MG63 (cell line): ENCODE data around the gene ANK3. TPM values are rescaled to one million over a fixed set of nuclear protein-coding genes. Genes with fewer than 3 reads are reported as not detected.

Source experiments
- DNase-seq: peaks from one replicate; pipeline ENCODE4 v3.0.0-alpha.2; 2020
- H3K27me3 ChIP-seq: fragments of 250-450 bp; sonication (Bioruptor Pico); 2 replicates; pipeline ENCODE4 v1.5.1; 2020; ENCODE audit warnings: mild to moderate bottlenecking, moderate library complexity
- H3K36me3 ChIP-seq: fragments of 250-450 bp; sonication (Bioruptor Pico); 2 replicates; pipeline ENCODE4 v1.5.1; 2020; ENCODE audit warnings: mild to moderate bottlenecking, moderate library complexity
- H3K4me3 ChIP-seq: fragments of 250-450 bp; sonication (Bioruptor Pico); 2 replicates; pipeline ENCODE4 v1.5.1; 2020; ENCODE audit warnings: mild to moderate bottlenecking, moderate library complexity
- H3K9me3 ChIP-seq: fragments of 250-450 bp; sonication (Bioruptor Pico); 2 replicates; pipeline ENCODE4 v1.5.1; 2020; ENCODE audit warnings: mild to moderate bottlenecking, moderate library complexity
- total RNA-seq: library from RNA; depleted of rRNA; stranded (reverse); fragments of >200 nt; shearing (Covaris generic); gene quantifications from 2 replicates; pipeline ENCODE4 v1.2.3, GENCODE V29; 2014; ENCODE audit warnings: low replicate concordance

The ANK3 gene
- total RNA-seq, 1 experiment from 2014 or later: 1.7 TPM

- H3K36me3 ChIP-seq: no peaks in the 10 kb centered on the region
- no peak for DNase-seq
- no peak overlapping the region for H3K4me3 ChIP-seq
- no peaks in the 10 kb centered on the region for H3K9me3 ChIP-seq
- H3K27me3 ChIP-seq: no peaks in the 10 kb centered on the region
These were observed 131.8 kb downstream of the ANK3 start for GRCh38 chr10:60257767-60258428.

- no peak for DNase-seq
- Histone ChIP-seq H3K36me3 (no peaks in the 10 kb centered on the region), H3K27me3 (no peaks in the 10 kb centered on the region), H3K4me3 (no peak overlapping the region), H3K9me3 (no peaks in the 10 kb centered on the region)
These were observed 134.9 kb downstream of the ANK3 start for GRCh38 chr10:60254776-60255175.

- Histone ChIP-seq H3K4me3 (no peak overlapping the region), H3K27me3 (no peaks in the 10 kb centered on the region), H3K36me3 (no peaks in the 10 kb centered on the region), H3K9me3 (no peaks in the 10 kb centered on the region)
- no peak for DNase-seq
These were observed 136.2 kb downstream of the ANK3 start for GRCh38 chr10:60253484-60253883.

GRCh38 chr10:60252688-60253087 is 137.0 kb downstream of the ANK3 start:
- H3K9me3 ChIP-seq: no peaks in the 10 kb centered on the region
- H3K4me3 ChIP-seq: no peak overlapping the region
- no peaks in the 10 kb centered on the region for H3K27me3 ChIP-seq
- DNase-seq: no peak
- no peaks in the 10 kb centered on the region for H3K36me3 ChIP-seq

GRCh38 chr10:60246382-60246781 is 143.3 kb downstream of the ANK3 start:
- Histone ChIP-seq H3K36me3 (no peaks in the 10 kb centered on the region), H3K27me3 (no peaks in the 10 kb centered on the region), H3K9me3 (no peaks in the 10 kb centered on the region), H3K4me3 (no peak overlapping the region)
- no peak for DNase-seq

GRCh38 chr10:60239228-60239627 is 150.4 kb downstream of the ANK3 start:
- Histone ChIP-seq H3K4me3 (no peak overlapping the region), H3K27me3 (no peaks in the 10 kb centered on the region), H3K9me3 (no peaks in the 10 kb centered on the region), H3K36me3 (no peaks in the 10 kb centered on the region)
- no peak for DNase-seq

GRCh38 chr10:60238759-60239100 is 150.9 kb downstream of the ANK3 start:
- no peak for DNase-seq
- Histone ChIP-seq H3K36me3 (no peaks in the 10 kb centered on the region), H3K27me3 (no peaks in the 10 kb centered on the region), H3K4me3 (no peak overlapping the region), H3K9me3 (no peaks in the 10 kb centered on the region)

- H3K27me3 ChIP-seq: no peaks in the 10 kb centered on the region
- no peaks in the 10 kb centered on the region for H3K9me3 ChIP-seq
- H3K4me3 ChIP-seq: peak overlapping the region; percentile 40
- no peaks in the 10 kb centered on the region for H3K36me3 ChIP-seq
- DNase-seq: peak; percentile 70
These were observed 151.5 kb downstream of the ANK3 start for GRCh38 chr10:60237977-60238758.

GRCh38 chr10:60236869-60237524 is 152.7 kb downstream of the ANK3 start:
- H3K27me3 ChIP-seq: no peaks in the 10 kb centered on the region
- no peaks in the 10 kb centered on the region for H3K9me3 ChIP-seq
- peak; percentile 11 for DNase-seq
- H3K36me3 ChIP-seq: no peaks in the 10 kb centered on the region
- no peak overlapping the region for H3K4me3 ChIP-seq

- DNase-seq: peak; percentile 15
- Histone ChIP-seq H3K27me3 (no peaks in the 10 kb centered on the region), H3K9me3 (no peaks in the 10 kb centered on the region)
These were observed 154.7 kb downstream of the ANK3 start for GRCh38 chr10:60235001-60235400.

GRCh38 chr10:60234551-60234950 is 155.1 kb downstream of the ANK3 start:
- Histone ChIP-seq H3K9me3 (no peaks in the 10 kb centered on the region), H3K36me3 (no peaks in the 10 kb centered on the region), H3K27me3 (no peaks in the 10 kb centered on the region), H3K4me3 (no peak overlapping the region)
- DNase-seq: no peak

More at GRCh38 chr10:60235001-60235400, 154.7 kb downstream of the ANK3 start:
- Histone ChIP-seq H3K36me3 (no peaks in the 10 kb centered on the region), H3K4me3 (no peak overlapping the region)

- H3K27me3 ChIP-seq: no peaks in the 10 kb centered on the region
These were observed 158.8 kb downstream of the ANK3 start for GRCh38 chr10:60230892-60231291.

GRCh38 chr10:60224066-60224705 is 165.5 kb downstream of the ANK3 start:
- no peaks in the 10 kb centered on the region for H3K36me3 ChIP-seq
- no peak overlapping the region for H3K4me3 ChIP-seq
- H3K27me3 ChIP-seq: peaks cover 7% of the 10 kb centered on the region
- DNase-seq: no peak
- no peaks in the 10 kb centered on the region for H3K9me3 ChIP-seq

More at GRCh38 chr10:60230892-60231291, 158.8 kb downstream of the ANK3 start:
- no peak for DNase-seq
- Histone ChIP-seq H3K36me3 (no peaks in the 10 kb centered on the region), H3K9me3 (no peaks in the 10 kb centered on the region), H3K4me3 (no peak overlapping the region)

GRCh38 chr10:60222047-60222446 is 167.6 kb downstream of the ANK3 start:
- no peak overlapping the region for H3K4me3 ChIP-seq
- no peak for DNase-seq
- peaks cover 7% of the 10 kb centered on the region for H3K27me3 ChIP-seq
- no peaks in the 10 kb centered on the region for H3K36me3 ChIP-seq
- no peaks in the 10 kb centered on the region for H3K9me3 ChIP-seq

GRCh38 chr10:60212195-60212594 is 177.5 kb downstream of the ANK3 start:
- DNase-seq: no peak
- no peak overlapping the region for H3K4me3 ChIP-seq
- no peaks in the 10 kb centered on the region for H3K9me3 ChIP-seq
- H3K36me3 ChIP-seq: no peaks in the 10 kb centered on the region
- H3K27me3 ChIP-seq: peaks cover 13% of the 10 kb centered on the region

- no peak overlapping the region for H3K4me3 ChIP-seq
- DNase-seq: no peak
- H3K36me3 ChIP-seq: no peaks in the 10 kb centered on the region
- H3K27me3 ChIP-seq: peaks cover 12% of the 10 kb centered on the region
- no peaks in the 10 kb centered on the region for H3K9me3 ChIP-seq
These were observed 179.7 kb downstream of the ANK3 start for GRCh38 chr10:60209874-60210570.
